HAP-1 (cell line): ENCODE measurements around the gene EBF3.
A peak's percentile ranks its signal among the peaks of the same experiment; 100 is the strongest.

Source experiments
- DNase-seq, 2 experiments: peaks; one replicate each; pipeline ENCODE4 v3.0.0-alpha.2; 2016 to 2020; ENCODE audit warnings: low spot score in 2 of 2
- H3K27me3 ChIP-seq: fragments of 250-450 bp; sonication (Bioruptor Pico); 2 replicates; pipeline ENCODE4 v1.5.1; 2020; ENCODE audit warnings: low read depth, mild to moderate bottlenecking, moderate library complexity
- H3K36me3 ChIP-seq: fragments of 250-450 bp; sonication (Bioruptor Pico); replicated peaks from 2 replicates; pipeline ENCODE4 v1.5.1; 2020; ENCODE audit warnings: mild to moderate bottlenecking
- H3K4me1 ChIP-seq: fragments of 250-450 bp; sonication (Bioruptor Pico); 2 replicates; pipeline ENCODE4 v1.5.1; 2020; ENCODE audit warnings: mild to moderate bottlenecking
- H3K4me3 ChIP-seq: fragments of 250-450 bp; sonication (Bioruptor Pico); 2 replicates; pipeline ENCODE4 v1.5.1; 2020; ENCODE audit warnings: mild to moderate bottlenecking, moderate library complexity
- H3K9me3 ChIP-seq: fragments of 250-450 bp; sonication (Bioruptor Pico); 2 replicates; pipeline ENCODE4 v1.5.1; 2020; ENCODE audit warnings: mild to moderate bottlenecking, moderate library complexity
- in situ Hi-C: fragments of 300-500 bp; cut with MboI; formaldehyde crosslinking; loops from 3 replicates; pipeline ENCODE4 v1.14.3; 2020; ENCODE audit warnings: low sequenced_read_pairs, inconsistent platforms, mixed read lengths

Gene EBF3

GRCh38 chr10:129982825-129983224 is 18.8 kb upstream of the EBF3 start:
- no peaks in the 10 kb centered on the region for H3K4me1 ChIP-seq
- H3K4me3 ChIP-seq: no peak overlapping the region
- in situ Hi-C loops: no loop called here
- DNase-seq: no peak
- H3K27me3 ChIP-seq: no peaks in the 10 kb centered on the region
- H3K36me3 ChIP-seq: no peaks in the 10 kb centered on the region
- no peaks in the 10 kb centered on the region for H3K9me3 ChIP-seq

GRCh38 chr10:129978980-129979379 is 14.9 kb upstream of the EBF3 start:
- Histone ChIP-seq H3K4me1 (no peaks in the 10 kb centered on the region), H3K4me3 (no peak overlapping the region)
- in situ Hi-C loops: loop anchor here (10.0 kb wide), 1 partner anchor 944 kb away; no protein-coding TSS in a partner anchor

GRCh38 chr10:129978322-129978721 is 14.2 kb upstream of the EBF3 start:
- in situ Hi-C loops: loop anchor here (10.0 kb wide), 1 partner anchor 944 kb away; no protein-coding TSS in a partner anchor
- H3K27me3 ChIP-seq: no peaks in the 10 kb centered on the region
- H3K4me3 ChIP-seq: no peak overlapping the region
- no peaks in the 10 kb centered on the region for H3K36me3 ChIP-seq
- no peak for DNase-seq
- H3K9me3 ChIP-seq: no peaks in the 10 kb centered on the region
- H3K4me1 ChIP-seq: no peaks in the 10 kb centered on the region

More at GRCh38 chr10:129978980-129979379, 14.9 kb upstream of the EBF3 start:
- no peaks in the 10 kb centered on the region for H3K9me3 ChIP-seq
- no peaks in the 10 kb centered on the region for H3K36me3 ChIP-seq
- DNase-seq: no peak
- H3K27me3 ChIP-seq: no peaks in the 10 kb centered on the region

- DNase-seq: no peak
- no peaks in the 10 kb centered on the region for H3K9me3 ChIP-seq
- no peaks in the 10 kb centered on the region for H3K4me1 ChIP-seq
- in situ Hi-C loops: loop anchor here (10.0 kb wide), 1 partner anchor 943 kb away; no protein-coding TSS in a partner anchor
- no peak overlapping the region for H3K4me3 ChIP-seq
- H3K27me3 ChIP-seq: no peaks in the 10 kb centered on the region
- H3K36me3 ChIP-seq: no peaks in the 10 kb centered on the region
These were observed 13.7 kb upstream of the EBF3 start for GRCh38 chr10:129977794-129978193.

GRCh38 chr10:129973674-129974059 is 9.6 kb upstream of the EBF3 start:
- Histone ChIP-seq H3K9me3 (peaks cover 8% of the 10 kb centered on the region), H3K36me3 (no peaks in the 10 kb centered on the region), H3K4me3 (no peak overlapping the region), H3K27me3 (peaks cover 16% of the 10 kb centered on the region), H3K4me1 (peaks cover 4% of the 10 kb centered on the region)
- DNase-seq: no peak
- in situ Hi-C loops: loop anchor here (10.0 to 25.0 kb wide), 4 partner anchors 511 to 1836 kb away; partner anchors contain the start of genes MGMT and MKI67

GRCh38 chr10:129972966-129973673 is 9.0 kb upstream of the EBF3 start:
- in situ Hi-C loops: loop anchor here (10.0 to 25.0 kb wide), 4 partner anchors 511 to 1836 kb away; partner anchors contain the start of genes MGMT and MKI67
- DNase-seq: no peak
- no peak overlapping the region for H3K4me3 ChIP-seq
- no peaks in the 10 kb centered on the region for H3K36me3 ChIP-seq
- H3K4me1 ChIP-seq: peaks cover 4% of the 10 kb centered on the region
- peaks cover 16% of the 10 kb centered on the region for H3K27me3 ChIP-seq
- peaks cover 8% of the 10 kb centered on the region for H3K9me3 ChIP-seq

- no peak overlapping the region for H3K4me3 ChIP-seq
- no peak for DNase-seq
- H3K36me3 ChIP-seq: no peaks in the 10 kb centered on the region
- peaks cover 16% of the 10 kb centered on the region for H3K27me3 ChIP-seq
- in situ Hi-C loops: loop anchor here (10.0 to 25.0 kb wide), 4 partner anchors 510 to 1835 kb away; partner anchors contain the start of genes MGMT and MKI67
- H3K4me1 ChIP-seq: peaks cover 4% of the 10 kb centered on the region
- peaks cover 8% of the 10 kb centered on the region for H3K9me3 ChIP-seq
These were observed 8.3 kb upstream of the EBF3 start for GRCh38 chr10:129972145-129972965.

GRCh38 chr10:129971381-129972144 is 7.5 kb upstream of the EBF3 start:
- Histone ChIP-seq H3K4me1 (peaks cover 11% of the 10 kb centered on the region), H3K27me3 (peaks cover 16% of the 10 kb centered on the region), H3K9me3 (peaks cover 8% of the 10 kb centered on the region), H3K4me3 (peak overlapping the region; percentile 35), H3K36me3 (no peaks in the 10 kb centered on the region)
- in situ Hi-C loops: loop anchor here (10.0 to 25.0 kb wide), 4 partner anchors 509 to 1834 kb away; partner anchors contain the start of genes MGMT and MKI67
- DNase-seq: peak; percentile 71 to 82

GRCh38 chr10:129970465-129971364 is 6.6 kb upstream of the EBF3 start:
- peak overlapping the region; percentile 35 for H3K4me3 ChIP-seq
- H3K4me1 ChIP-seq: peaks cover 11% of the 10 kb centered on the region
- H3K36me3 ChIP-seq: no peaks in the 10 kb centered on the region
- H3K9me3 ChIP-seq: peaks cover 8% of the 10 kb centered on the region
- DNase-seq: peak; percentile 47 to 49
- in situ Hi-C loops: loop anchor here (10.0 to 25.0 kb wide), 4 partner anchors 508 to 1833 kb away; partner anchors contain the start of genes MGMT and MKI67
- peaks cover 16% of the 10 kb centered on the region for H3K27me3 ChIP-seq

GRCh38 chr10:129969911-129970464 is 5.9 kb upstream of the EBF3 start:
- no peak for DNase-seq
- H3K4me1 ChIP-seq: peaks cover 11% of the 10 kb centered on the region
- no peak overlapping the region for H3K4me3 ChIP-seq
- in situ Hi-C loops: loop anchor here (10.0 to 25.0 kb wide), 5 partner anchors 165 to 1833 kb away; partner anchors contain the start of genes GLRX3, MGMT and MKI67
- peaks cover 16% of the 10 kb centered on the region for H3K27me3 ChIP-seq
- H3K9me3 ChIP-seq: peaks cover 8% of the 10 kb centered on the region
- no peaks in the 10 kb centered on the region for H3K36me3 ChIP-seq

- H3K4me3 ChIP-seq: no peak overlapping the region
- no peak for DNase-seq
- peaks cover 11% of the 10 kb centered on the region for H3K4me1 ChIP-seq
- H3K27me3 ChIP-seq: peaks cover 16% of the 10 kb centered on the region
- H3K9me3 ChIP-seq: peaks cover 8% of the 10 kb centered on the region
- in situ Hi-C loops: loop anchor here (10.0 to 25.0 kb wide), 4 partner anchors 165 to 1832 kb away; partner anchors contain the start of genes GLRX3, MGMT and MKI67
- no peaks in the 10 kb centered on the region for H3K36me3 ChIP-seq
These were observed 5.3 kb upstream of the EBF3 start for GRCh38 chr10:129969184-129969910.
